Esophagus squamous epithelium (tissue), 4 donors: ENCODE data around the gene EEF1AKMT4.

Source experiments
- CTCF ChIP-seq, 6 experiments: fragments of 450-650 bp in 4 of 6; fragments of 200-600 bp in 2 of 6; sonication (generic) in 2 of 6; IDR thresholded peaks; one replicate each; pipeline ENCODE4 v1.5.1; 2016 to 2019; ENCODE audit warnings: antibody characterized with exemption in 6 of 6, mild to moderate bottlenecking in 4 of 6, moderate library complexity in 4 of 6
- POLR2A ChIP-seq, 4 donors: fragments of 450-650 bp; IDR thresholded peaks; one replicate each; pipeline ENCODE4 v1.6.1; 2017; ENCODE audit warnings: antibody characterized with exemption in 4 of 4, mild to moderate bottlenecking in 4 of 4, moderate library complexity in 3 of 4

DNA sequence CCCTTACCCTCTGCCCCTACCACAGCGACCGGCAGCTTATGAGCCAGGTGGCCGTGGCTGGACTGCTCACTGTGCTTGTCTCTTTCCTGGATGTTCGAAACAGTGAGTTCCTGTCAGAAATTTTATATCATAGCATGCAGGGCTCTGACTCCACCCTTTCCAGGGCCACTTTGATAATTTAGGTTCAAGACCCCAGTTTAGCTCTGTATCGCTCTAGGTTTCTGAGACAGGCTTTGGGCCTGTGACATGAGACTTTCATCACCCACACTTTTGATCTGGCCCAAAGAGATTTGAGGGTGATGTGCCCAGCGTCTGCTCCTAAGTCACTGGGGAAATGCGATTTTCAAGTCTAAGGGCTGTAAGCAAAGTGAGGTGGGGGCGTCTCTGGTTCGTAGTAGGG lies 58.4 kb downstream of the EEF1AKMT4 start:
- no peak for TF ChIP-seq CTCF (IDR thresholded peaks at IDR 0.05)
- no peak for TF ChIP-seq POLR2A (IDR thresholded peaks at IDR 0.05)
